ENCODE data around the gene TMEM101. TPM values are rescaled to one million over a fixed set of nuclear protein-coding genes. Genes with fewer than 3 reads are reported as not detected.

The TMEM101 gene
- total and polyA plus RNA-seq, 4 donors, result 28.7 to 43.5 (median 33.1) TPM

DNA sequence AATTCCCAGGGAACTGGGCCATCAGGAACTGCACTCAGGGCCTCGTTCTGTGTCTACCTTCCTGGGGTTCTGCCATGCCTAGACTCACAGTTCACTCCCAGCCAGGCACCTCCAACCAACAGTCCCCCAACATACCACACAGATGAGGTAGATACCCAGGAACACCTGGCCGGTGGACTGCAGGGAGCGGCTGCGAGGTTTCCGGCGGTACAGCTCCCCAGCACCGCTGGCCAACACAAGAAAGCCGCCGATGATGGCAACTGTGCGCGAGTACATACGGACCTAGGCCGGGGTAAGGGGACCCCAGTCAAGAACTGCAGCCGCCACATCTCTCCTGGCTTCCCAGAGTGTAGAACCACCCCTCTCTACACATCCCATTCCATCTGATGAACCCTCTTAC, 1.9 kb downstream of the TMEM101 start:
- H3K9ac ChIP-seq (ENCODE audit: insufficient read depth in 1 of 2, low read length in 2 of 2), result no peak overlapping the region
- no peak for DNase-seq
- H3K4me1 ChIP-seq (ENCODE audit: control insufficient read depth in 5 of 5, insufficient read depth in 5 of 5, low read length in 5 of 5), result peaks cover 0 to 12% (median 4%) of the 10 kb centered on the region in 5 donors
- H3K27ac ChIP-seq (ENCODE audit: low read depth in 1 of 2, low read length in 1 of 2), result no peak overlapping the region
- H3K27me3 ChIP-seq (ENCODE audit: control insufficient read depth in 3 of 3, insufficient read depth in 3 of 3, low read length in 2 of 3), result no peaks in the 10 kb centered on the region
- TF ChIP-seq, protein P1, sequence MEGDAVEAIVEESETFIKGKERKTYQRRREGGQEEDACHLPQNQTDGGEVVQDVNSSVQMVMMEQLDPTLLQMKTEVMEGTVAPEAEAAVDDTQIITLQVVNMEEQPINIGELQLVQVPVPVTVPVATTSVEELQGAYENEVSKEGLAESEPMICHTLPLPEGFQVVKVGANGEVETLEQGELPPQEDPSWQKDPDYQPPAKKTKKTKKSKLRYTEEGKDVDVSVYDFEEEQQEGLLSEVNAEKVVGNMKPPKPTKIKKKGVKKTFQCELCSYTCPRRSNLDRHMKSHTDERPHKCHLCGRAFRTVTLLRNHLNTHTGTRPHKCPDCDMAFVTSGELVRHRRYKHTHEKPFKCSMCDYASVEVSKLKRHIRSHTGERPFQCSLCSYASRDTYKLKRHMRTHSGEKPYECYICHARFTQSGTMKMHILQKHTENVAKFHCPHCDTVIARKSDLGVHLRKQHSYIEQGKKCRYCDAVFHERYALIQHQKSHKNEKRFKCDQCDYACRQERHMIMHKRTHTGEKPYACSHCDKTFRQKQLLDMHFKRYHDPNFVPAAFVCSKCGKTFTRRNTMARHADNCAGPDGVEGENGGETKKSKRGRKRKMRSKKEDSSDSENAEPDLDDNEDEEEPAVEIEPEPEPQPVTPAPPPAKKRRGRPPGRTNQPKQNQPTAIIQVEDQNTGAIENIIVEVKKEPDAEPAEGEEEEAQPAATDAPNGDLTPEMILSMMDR (IDR thresholded peaks at IDR 0.05; ENCODE audit: control extremely low read depth, extremely low read depth), result no peak
- peaks cover 0 to 20% (median 8%) of the 10 kb centered on the region in 4 donors for H3K36me3 ChIP-seq (ENCODE audit: control insufficient read depth in 4 of 4, insufficient read depth in 4 of 4, low read length in 4 of 4)
- WGBS, 2 donors, result 96 to 98% methylated on average over 14 of the region's 14 CpGs
- no peaks in the 10 kb centered on the region for H3K9me3 ChIP-seq (ENCODE audit: control insufficient read depth in 4 of 4, insufficient read depth in 3 of 4, low read length in 3 of 4)
- no peak for ATAC-seq (ENCODE audit: insufficient read depth, low FRiP score)
- H3K4me3 ChIP-seq, result no peak overlapping the region

DNA sequence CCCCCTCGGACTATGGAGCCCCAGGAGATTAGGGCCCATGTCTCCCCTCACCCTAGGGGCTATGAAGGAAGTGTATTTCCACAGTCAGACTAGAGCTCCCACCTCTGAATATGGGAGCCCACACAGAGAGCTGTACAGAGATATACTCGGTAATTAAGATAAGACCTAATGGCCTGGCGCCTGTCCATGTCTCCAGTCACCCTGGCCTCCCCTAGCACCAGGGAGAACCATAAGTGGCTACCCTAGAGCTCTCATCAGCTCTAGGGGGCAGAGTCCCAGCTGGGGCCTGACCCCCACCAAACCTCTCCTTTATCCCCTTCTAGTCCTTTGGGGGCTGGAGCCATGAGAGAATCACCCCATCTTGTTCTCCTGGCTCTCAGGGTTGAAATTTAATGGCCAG, 2.4 kb downstream of the TMEM101 start:
- 77 to 90% methylated on average over 3 of the region's 3 CpGs for WGBS, 2 donors
- Histone ChIP-seq H3K27me3 (ENCODE audit: control insufficient read depth in 3 of 3, insufficient read depth in 3 of 3, low read length in 2 of 3) (no peaks in the 10 kb centered on the region), H3K9ac (ENCODE audit: insufficient read depth in 1 of 2, low read length in 2 of 2) (no peak overlapping the region), H3K9me3 (ENCODE audit: control insufficient read depth in 4 of 4, insufficient read depth in 3 of 4, low read length in 3 of 4) (no peaks in the 10 kb centered on the region), H3K36me3 (ENCODE audit: control insufficient read depth in 4 of 4, insufficient read depth in 4 of 4, low read length in 4 of 4) (peaks cover 0 to 20% (median 8%) of the 10 kb centered on the region in 4 donors), H3K4me1 (ENCODE audit: control insufficient read depth in 5 of 5, insufficient read depth in 5 of 5, low read length in 5 of 5) (peaks cover 0 to 17% (median 6%) of the 10 kb centered on the region in 5 donors), H3K27ac (ENCODE audit: low read depth in 1 of 2, low read length in 1 of 2) (no peak overlapping the region), H3K4me3 (no peak overlapping the region)
- ATAC-seq (ENCODE audit: insufficient read depth, low FRiP score), result no peak
- no peak for DNase-seq
- TF ChIP-seq, protein P1 (IDR thresholded peaks at IDR 0.05; ENCODE audit: control extremely low read depth, extremely low read depth), result no peak

DNA sequence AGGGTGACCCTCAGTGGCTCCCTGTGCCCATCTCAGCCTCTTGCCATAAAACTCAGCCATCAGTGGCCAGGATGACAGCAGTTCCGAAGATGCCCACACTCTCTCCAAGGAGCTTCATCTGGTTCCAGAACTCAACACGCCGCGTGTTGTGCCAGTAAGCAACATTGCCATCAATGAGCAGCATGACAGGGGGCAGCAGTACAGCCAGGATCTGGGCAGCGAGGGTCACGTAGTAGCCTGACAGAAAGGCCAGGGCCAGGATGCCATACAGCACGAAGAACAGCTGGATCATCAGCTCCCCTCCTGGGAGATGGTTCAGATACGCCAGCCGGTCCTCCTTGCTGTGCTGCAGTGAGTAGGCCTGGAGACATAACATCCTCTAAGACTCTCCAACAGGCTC, 2.9 kb downstream of the TMEM101 start:
- 92 to 95% methylated on average over 9 of the region's 9 CpGs for WGBS, 2 donors
- peaks cover 0 to 20% (median 8%) of the 10 kb centered on the region in 4 donors for H3K36me3 ChIP-seq (ENCODE audit: control insufficient read depth in 4 of 4, insufficient read depth in 4 of 4, low read length in 4 of 4)
- DNase-seq (no peak), ATAC-seq (ENCODE audit: insufficient read depth, low FRiP score) (no peak)
- peaks cover 0 to 19% (median 6%) of the 10 kb centered on the region in 5 donors for H3K4me1 ChIP-seq (ENCODE audit: control insufficient read depth in 5 of 5, insufficient read depth in 5 of 5, low read length in 5 of 5)
- no peaks in the 10 kb centered on the region for H3K9me3 ChIP-seq (ENCODE audit: control insufficient read depth in 4 of 4, insufficient read depth in 3 of 4, low read length in 3 of 4)
- H3K9ac ChIP-seq (ENCODE audit: insufficient read depth in 1 of 2, low read length in 2 of 2), result no peak overlapping the region
- no peaks in the 10 kb centered on the region for H3K27me3 ChIP-seq (ENCODE audit: control insufficient read depth in 3 of 3, insufficient read depth in 3 of 3, low read length in 2 of 3)
- no peak overlapping the region for H3K27ac ChIP-seq (ENCODE audit: low read depth in 1 of 2, low read length in 1 of 2)
- no peak overlapping the region for H3K4me3 ChIP-seq
- TF ChIP-seq, protein P1 (IDR thresholded peaks at IDR 0.05; ENCODE audit: control extremely low read depth, extremely low read depth), result no peak

All from lung (tissue), 12 donors.